Fibroblast of lung (primary cell): Measurements from ENCODE around the gene CCDC30. TPM values are rescaled to one million over a fixed set of nuclear protein-coding genes. Genes with fewer than 3 reads are reported as not detected.
"Not testable (repeated sequence)": the region's sequence is repeated elsewhere in the genome, so short reads cannot be mapped to it uniquely, and the experiment has no call there.

Experiments
- DNase-seq, 2 donors: peaks; one replicate each; pipeline versions ENCODE4 v3.0.0 to v3.0.0-alpha.2; 2010; ENCODE audit warnings: low read depth in 2 of 2
- H2AFZ ChIP-seq: 2 replicates; pipeline ENCODE4 v1.5.1; 2012; ENCODE audit warnings: low read length, control low read depth, inconsistent platforms
- H3K27ac ChIP-seq: 2 replicates; pipeline ENCODE4 v1.5.1; 2011; ENCODE audit warnings: low read length, control low read depth; ENCODE audit not compliant: insufficient read depth
- H3K27me3 ChIP-seq: 2 replicates; pipeline ENCODE4 v1.5.1; 2011; ENCODE audit warnings: mild to moderate bottlenecking, low read length; ENCODE audit not compliant: control insufficient read depth, insufficient read depth
- H3K36me3 ChIP-seq: 2 replicates; pipeline ENCODE4 v1.5.1; 2011; ENCODE audit warnings: low read length; ENCODE audit not compliant: control insufficient read depth, insufficient read depth
- H3K4me1 ChIP-seq: 2 replicates; pipeline ENCODE4 v1.5.1; 2011; ENCODE audit warnings: low read length; ENCODE audit not compliant: control insufficient read depth, insufficient read depth; ENCODE audit errors: extremely low read depth
- H3K4me2 ChIP-seq: 2 replicates; pipeline ENCODE4 v1.5.1; 2011; ENCODE audit warnings: low read length, control low read depth; ENCODE audit not compliant: insufficient read depth; ENCODE audit errors: extremely low read depth
- H3K4me3 ChIP-seq, 4 experiments: fragments of 200-600 bp in 1 of 4; sonication (generic) in 1 of 4; replicated peaks in 1 of 4; 2 replicates each; pipeline ENCODE4 v1.5.1; 2011 to 2016; ENCODE audit warnings: low read length in 4 of 4, low read depth in 3 of 4, mild to moderate bottlenecking in 3 of 4, control low read depth in 2 of 4, inconsistent platforms in 1 of 4, mixed read lengths in 1 of 4; ENCODE audit not compliant: insufficient read depth in 1 of 4; ENCODE audit errors: control extremely low read depth in 1 of 4
- H3K79me2 ChIP-seq: 2 replicates; pipeline ENCODE4 v1.5.1; 2012; ENCODE audit warnings: mild to moderate bottlenecking, low read length, inconsistent platforms; ENCODE audit not compliant: control insufficient read depth, insufficient read depth
- H3K9ac ChIP-seq: 2 replicates; pipeline ENCODE4 v1.5.1; 2011; ENCODE audit warnings: mild to moderate bottlenecking, low read length, control low read depth; ENCODE audit not compliant: insufficient read depth
- H3K9me3 ChIP-seq: 2 replicates; pipeline ENCODE4 v1.5.1; 2012; ENCODE audit warnings: low read depth, low read length; ENCODE audit not compliant: control insufficient read depth, insufficient read depth
- H4K20me1 ChIP-seq: 2 replicates; pipeline ENCODE4 v1.5.1; 2011; ENCODE audit warnings: low read length; ENCODE audit not compliant: control insufficient read depth, insufficient read depth; ENCODE audit errors: extremely low read depth
- CTCF ChIP-seq, 2 donors: IDR thresholded peaks in 1 of 2; conservative IDR thresholded peaks in 1 of 2; 1 replicate in 1 of 2; 2 replicates in 1 of 2; pipeline ENCODE4 v1.5.1; 2011 to 2012; ENCODE audit warnings: low read length in 2 of 2, control low read depth in 1 of 2, inconsistent platforms in 1 of 2, low read depth in 1 of 2, mild to moderate bottlenecking in 1 of 2
- EZH2 ChIP-seq: IDR thresholded peaks from 2 replicates; pipeline ENCODE4 v1.5.1; 2012; ENCODE audit warnings: low read length, control low read depth, mild to moderate bottlenecking; ENCODE audit errors: missing control alignments
- polyA plus RNA-seq, 2 donors: library from polyadenylated mRNA; depleted of rRNA in 1 of 2; stranded (reverse) in 1 of 2; unstranded in 1 of 2; fragments of >200 nt; gene quantifications; 2 replicates each; pipeline ENCODE4 v1.2.1, GENCODE V29; 2011 to 2012; ENCODE audit warnings: missing spikeins in 1 of 2
- total RNA-seq: library from RNA; depleted of rRNA; stranded (reverse); fragments of >200 nt; gene quantifications from 2 replicates; pipeline ENCODE4 v1.2.1, GENCODE V29; 2014

CCDC30 gene
- total and polyA plus RNA-seq, 2 donors (not counting 1 experiment from before 2014, with no cell fraction given), result 0.56 to 1.3 TPM

GRCh38 chr1:42466030-42466429, 2.9 kb downstream of the CCDC30 start:
- Histone ChIP-seq H3K9me3 (no peaks in the 10 kb centered on the region), H3K36me3 (no peaks in the 10 kb centered on the region), H2AFZ (no peak overlapping the region), H3K4me2 (no peak overlapping the region), H4K20me1 (no peaks in the 10 kb centered on the region), H3K4me1 (no peaks in the 10 kb centered on the region), H3K27ac (no peak overlapping the region), H3K9ac (no peak overlapping the region), H3K4me3 (no peak overlapping the region), H3K27me3 (no peaks in the 10 kb centered on the region), H3K79me2 (no peaks in the 10 kb centered on the region)
- no peak for DNase-seq
- no peak for TF ChIP-seq CTCF (conservative IDR thresholded peaks at IDR 0.05 in 1 of 2, IDR thresholded peaks at IDR 0.05 in 1 of 2; ENCODE audit: low read depth in 1 of 2, low read length in 2 of 2)
- no peak for TF ChIP-seq EZH2

GRCh38 chr1:42469727-42470126, 6.6 kb downstream of the CCDC30 start:
- Histone ChIP-seq H3K27me3 (no peaks in the 10 kb centered on the region), H4K20me1 (no peaks in the 10 kb centered on the region), H3K9ac (no peak overlapping the region), H3K9me3 (no peaks in the 10 kb centered on the region), H2AFZ (no peak overlapping the region), H3K36me3 (no peaks in the 10 kb centered on the region), H3K27ac (no peak overlapping the region), H3K4me1 (no peaks in the 10 kb centered on the region), H3K79me2 (no peaks in the 10 kb centered on the region), H3K4me3 (no peak overlapping the region), H3K4me2 (no peak overlapping the region)
- TF ChIP-seq EZH2 (no peak), CTCF (conservative IDR thresholded peaks at IDR 0.05 in 1 of 2, IDR thresholded peaks at IDR 0.05 in 1 of 2; ENCODE audit: low read depth in 1 of 2, low read length in 2 of 2) (no peak)
- DNase-seq, result no peak

GRCh38 chr1:42476605-42477004, 13.5 kb downstream of the CCDC30 start:
- Histone ChIP-seq H3K27me3 (no peaks in the 10 kb centered on the region), H2AFZ (no peak overlapping the region), H3K27ac (no peak overlapping the region), H4K20me1 (no peaks in the 10 kb centered on the region), H3K9ac (no peak overlapping the region), H3K4me2 (no peak overlapping the region), H3K4me3 (no peak overlapping the region), H3K79me2 (no peaks in the 10 kb centered on the region), H3K36me3 (no peaks in the 10 kb centered on the region), H3K9me3 (no peaks in the 10 kb centered on the region), H3K4me1 (no peaks in the 10 kb centered on the region)
- no peak for DNase-seq
- TF ChIP-seq CTCF (conservative IDR thresholded peaks at IDR 0.05 in 1 of 2, IDR thresholded peaks at IDR 0.05 in 1 of 2; ENCODE audit: low read depth in 1 of 2, low read length in 2 of 2) (no peak), EZH2 (no peak)

- not testable (repeated sequence) for H2AFZ ChIP-seq, H3K79me2 ChIP-seq, H3K9me3 ChIP-seq, H3K27ac ChIP-seq, H4K20me1 ChIP-seq, H3K9ac ChIP-seq, H3K4me2 ChIP-seq, H3K27me3 ChIP-seq, H3K4me3 ChIP-seq, H3K4me1 ChIP-seq, H3K36me3 ChIP-seq, DNase-seq
Measured at GRCh38 chr1:42477354-42477753, 14.3 kb downstream of the CCDC30 start.
